NCI-H524 treated with DMSO at 0.1 percent for 48 hours (cell line): ENCODE results near the gene CCDC97.
"Not testable (repeated sequence)": the region's sequence is repeated elsewhere in the genome, so short reads cannot be mapped to it uniquely, and the experiment has no call there.

Experiments used
- DNase-seq: peaks from one replicate; lab custom pipeline; 2025; lab: John Stamatoyannopoulos, UW

The CCDC97 gene

DNA sequence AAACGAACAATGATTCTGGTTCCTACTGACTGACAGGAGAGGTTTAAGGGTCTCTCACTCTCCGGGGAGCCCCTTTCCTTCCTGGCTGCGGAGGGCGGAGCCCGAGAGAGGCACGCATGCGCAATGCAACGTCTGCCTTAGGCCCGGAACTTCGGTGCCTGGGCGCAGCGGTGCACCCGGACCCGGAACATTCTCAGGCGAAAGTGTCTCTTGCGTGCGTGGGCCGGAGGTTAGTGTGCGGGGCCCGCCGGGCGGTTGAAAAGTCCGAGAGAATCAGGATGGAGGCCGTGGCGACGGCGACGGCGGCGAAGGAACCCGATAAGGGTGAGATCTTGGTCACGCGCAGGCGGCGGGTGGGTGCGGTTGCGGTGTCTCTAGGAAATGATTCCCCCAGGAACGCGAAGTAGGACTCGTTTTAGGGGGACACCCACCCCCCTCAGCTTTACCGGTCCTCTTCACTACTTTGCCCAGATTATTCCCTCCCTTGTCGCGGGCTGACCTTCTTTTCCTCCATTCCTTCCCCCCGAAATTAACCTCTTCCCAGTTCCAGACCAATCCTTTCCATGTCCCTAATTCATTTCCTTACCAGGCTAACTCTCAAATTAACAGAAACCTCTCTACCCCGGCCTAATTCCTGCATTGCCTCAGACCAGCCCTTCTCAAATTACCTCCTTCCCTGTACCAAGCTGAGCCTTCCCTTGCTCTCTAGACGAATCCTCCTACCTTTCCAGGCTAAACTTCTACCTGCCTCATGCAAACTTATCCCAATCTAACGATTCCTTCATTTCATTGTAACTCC lies at the start of gene CCDC97:
TSS of gene CCDC97 (plus strand) at position 140 of the 799 bp plus-strand sequence. CDS start at position 279, 139 bp downstream.
- DNase-seq, result peak; percentile 34

GRCh38 chr19:41261474-41262190 lies 48.3 kb upstream of the CCDC97 start:
- DNase-seq, result no peak

- DNase-seq, result no peak
Measured at GRCh38 chr19:41263042-41263849, 46.7 kb upstream of the CCDC97 start.

- peak; percentile 100 for DNase-seq
Measured at GRCh38 chr19:41263850-41264580, 46.0 kb upstream of the CCDC97 start, which contains the start of gene HNRNPUL1. HNRNPUL1 (plus strand) TSS chr19:41264372; CDS start chr19:41264504, 132 bp downstream.

- no peak for DNase-seq
Measured at GRCh38 chr19:41264581-41265394, 45.2 kb upstream of the CCDC97 start.

DNA sequence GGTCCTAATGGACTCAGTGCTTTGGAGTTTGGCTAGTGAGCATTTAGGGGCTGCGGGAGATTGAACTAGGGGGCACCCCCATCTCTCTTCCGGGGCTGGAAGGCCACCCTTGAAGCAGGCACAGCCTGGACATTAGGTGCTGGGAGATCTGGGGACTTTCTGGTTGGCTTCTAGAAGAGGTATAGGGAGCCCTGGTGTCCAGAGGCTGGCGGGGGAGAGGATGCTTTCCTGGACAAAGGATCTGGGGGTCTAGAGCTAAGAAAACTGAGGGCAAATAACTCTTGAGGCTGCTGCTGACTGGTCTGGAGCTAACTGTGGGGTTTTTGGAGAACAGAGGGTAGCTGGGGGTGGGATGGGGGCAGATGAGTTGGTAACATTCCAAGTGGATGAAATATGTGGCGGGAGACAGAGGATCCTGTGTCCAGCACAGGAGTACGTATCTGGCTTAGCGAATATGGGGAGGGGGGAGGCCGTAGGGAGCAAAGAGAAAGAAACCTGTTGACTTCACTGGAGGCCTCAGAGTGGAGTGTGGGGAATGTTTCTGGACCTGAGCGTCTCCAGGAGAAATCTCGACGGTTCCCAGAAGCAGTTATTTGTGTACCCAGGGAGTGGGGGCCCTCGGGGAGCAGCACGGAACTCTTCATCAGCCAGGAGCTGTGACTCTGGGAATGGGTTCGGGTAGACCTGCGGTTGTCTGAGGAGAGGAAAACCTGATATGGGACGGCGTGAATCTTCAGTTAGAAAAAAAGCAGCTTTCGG lies 44.4 kb upstream of the CCDC97 start:
- DNase-seq, result no peak

- DNase-seq, result no peak
Measured at GRCh38 chr19:41269055-41269454, 40.9 kb upstream of the CCDC97 start.

- DNase-seq, result no peak
Measured at GRCh38 chr19:41269571-41269970, 40.4 kb upstream of the CCDC97 start.

- no peak for DNase-seq
Measured at GRCh38 chr19:41273076-41273475, 36.9 kb upstream of the CCDC97 start.

- DNase-seq, result no peak
Measured at GRCh38 chr19:41274802-41275201, 35.2 kb upstream of the CCDC97 start.

GRCh38 chr19:41276231-41276630 lies 33.7 kb upstream of the CCDC97 start:
- DNase-seq, result no peak

DNA sequence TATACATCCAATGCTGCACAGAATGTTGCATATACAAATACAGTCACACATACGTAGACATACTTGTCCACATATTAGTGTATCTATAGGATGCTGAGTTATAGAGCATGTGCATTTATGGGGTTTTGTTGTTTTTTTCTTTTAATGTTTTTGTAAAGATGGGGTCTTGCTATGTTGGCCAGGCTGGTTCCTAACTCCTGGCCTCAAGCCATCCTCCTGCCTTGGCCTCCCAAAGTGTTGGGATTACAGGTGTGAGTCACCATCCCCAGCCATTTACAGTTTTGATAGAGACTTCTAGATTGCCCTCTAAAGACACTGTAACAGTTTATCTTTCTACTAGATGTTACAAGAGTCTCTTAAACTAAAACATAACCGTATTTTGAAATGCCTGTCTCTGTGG lies 31.5 kb upstream of the CCDC97 start:
- DNase-seq, result no peak

DNA sequence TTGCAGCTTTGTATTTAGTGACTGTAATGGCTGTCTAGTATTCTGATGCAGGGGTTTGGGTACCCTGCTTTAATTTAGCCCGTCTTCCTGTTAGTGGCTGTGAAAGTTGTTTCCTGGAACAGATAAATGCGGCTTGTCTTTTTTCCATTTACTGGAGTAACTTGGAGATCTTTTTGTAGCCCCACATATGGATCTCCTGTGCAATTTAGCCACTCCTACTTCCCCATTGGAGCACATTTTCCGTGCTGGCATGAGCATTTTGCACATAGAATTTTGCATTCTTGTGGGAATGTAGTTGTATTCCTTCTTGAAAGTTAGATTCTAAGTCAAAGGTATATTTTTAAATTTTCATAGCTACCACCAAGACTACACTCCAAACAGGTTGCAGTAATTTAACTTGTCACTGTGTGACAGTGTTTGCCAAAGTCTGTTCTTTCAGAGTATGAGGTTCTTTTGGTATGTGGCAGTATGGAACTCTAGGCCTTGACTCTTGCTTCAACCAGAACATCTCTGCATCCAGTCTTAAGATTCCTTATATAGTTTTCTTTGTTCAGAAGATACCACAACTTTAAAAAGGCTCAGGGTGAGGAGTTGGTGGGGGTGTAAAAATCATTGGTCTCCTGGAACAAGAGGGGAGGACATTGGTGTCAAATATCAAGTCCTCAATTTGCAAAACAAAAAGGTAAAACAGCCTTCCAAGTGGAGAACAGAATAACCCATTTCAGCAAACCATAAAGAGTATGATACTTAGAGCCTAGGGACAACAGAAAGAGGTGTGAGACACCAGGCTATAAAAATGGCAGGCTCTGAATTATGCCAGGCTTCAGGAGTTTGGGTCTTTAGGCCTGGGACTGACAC lies 21.1 kb upstream of the CCDC97 start:
- DNase-seq, result no peak

- not testable (repeated sequence) for DNase-seq
Measured at GRCh38 chr19:41289814-41290213, 20.2 kb upstream of the CCDC97 start.

- no peak for DNase-seq
Measured at GRCh38 chr19:41294393-41294792, 15.6 kb upstream of the CCDC97 start.

DNA sequence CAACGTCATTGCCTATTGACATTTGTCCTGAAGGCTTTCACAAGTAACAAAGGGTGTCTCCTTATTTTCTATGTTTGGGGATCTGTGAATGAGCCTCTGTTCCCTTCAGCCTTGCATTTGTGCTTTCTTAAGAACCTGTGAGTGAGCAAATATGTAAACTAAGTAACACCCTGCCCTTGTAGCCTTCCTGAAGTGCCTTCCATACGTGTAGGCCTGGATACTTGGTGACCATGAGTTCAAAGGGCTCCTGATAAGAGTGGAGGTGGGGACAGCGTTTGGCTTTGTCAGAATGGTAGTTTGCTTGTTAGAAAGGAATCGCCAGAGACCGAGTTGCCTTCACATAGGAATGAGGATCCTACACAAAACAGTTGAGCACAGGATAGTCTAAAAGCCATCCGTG lies 14.5 kb upstream of the CCDC97 start:
- DNase-seq, result no peak

- no peak for DNase-seq
Measured at GRCh38 chr19:41296433-41296871, 13.5 kb upstream of the CCDC97 start.

GRCh38 chr19:41297628-41298347 lies 12.2 kb upstream of the CCDC97 start:
- no peak for DNase-seq
